ENCODE data around the gene GRB14. TPM values are rescaled to one million over a fixed set of nuclear protein-coding genes. Genes with fewer than 3 reads are reported as not detected.

Gene GRB14
- total RNA-seq, 1 experiment from 2014 or later: 6.3 TPM

- TF ChIP-seq SIN3A (IDR thresholded peaks at IDR 0.05; ENCODE audit: low read depth) (no peak), RAD21 (IDR thresholded peaks at IDR 0.05; ENCODE audit: low read depth) (no peak), EZH2phosphoT487 (IDR thresholded peaks at IDR 0.05; ENCODE audit: borderline replicate concordance) (no peak), ZBTB33 (IDR thresholded peaks at IDR 0.05; ENCODE audit: extremely low read depth, insufficient replicate concordance, low read length) (no peak), MAX (IDR thresholded peaks at IDR 0.05) (no peak), EGR1 (IDR thresholded peaks at IDR 0.05; ENCODE audit: low read depth) (no peak)
Observed at GRCh38 chr2:164593541-164593940, 27.7 kb downstream of the GRB14 start (continued).

GRCh38 chr2:164589522-164589921 lies 31.8 kb downstream of the GRB14 start:
- Histone ChIP-seq H3K27ac (ENCODE audit: low read depth, low read length) (no peak overlapping the region), H3K4me1 (ENCODE audit: control insufficient read depth in 1 of 2, insufficient read depth in 2 of 2, low read length in 2 of 2) (peaks cover 2 to 3% of the 10 kb centered on the region in 2 experiments; a peak in 1 of 4 replicates), H3K4me3 (replicated peaks in 1 of 2; ENCODE audit: low read depth in 1 of 2, low read length in 2 of 2) (no peak overlapping the region), H3K4me2 (ENCODE audit: low read length) (no peak overlapping the region), H3K36me3 (ENCODE audit: control insufficient read depth in 1 of 2, insufficient read depth in 2 of 2, low read length in 2 of 2) (no peaks in the 10 kb centered on the region), H3K27me3 (ENCODE audit: insufficient read depth, low read length) (no peaks in the 10 kb centered on the region), H3K9ac (ENCODE audit: low read length) (no peak overlapping the region), H4K20me1 (ENCODE audit: insufficient read depth) (no peaks in the 10 kb centered on the region), H2AFZ (ENCODE audit: low read depth, low read length, poor library complexity, severe bottlenecking) (no peak overlapping the region), H3K9me2 (ENCODE audit: insufficient read depth) (0 out of 2 replicates have a peak, but pooled peaks cover 3% of the 10 kb centered on the region), H3K79me2 (ENCODE audit: insufficient read depth, low read length) (no peaks in the 10 kb centered on the region), H3K9me3 (ENCODE audit: control insufficient read depth in 1 of 2, insufficient read depth in 1 of 2, low read depth in 1 of 2, low read length in 2 of 2) (no peaks in the 10 kb centered on the region)
- ChIA-PET POLR2A (no interaction called here), RAD21 (ENCODE audit: low non-redundant PET in 1 of 2, low total read pairs in 2 of 2, uncharacterized antibody in 2 of 2, unreplicated experiment in 2 of 2) (no interaction called here), CTCF (interaction anchor here (1.2 kb wide), 1 partner anchor 11 kb away, joined by 3 read pairs; no protein-coding TSS in a partner anchor)
- TF ChIP-seq MAX (IDR thresholded peaks at IDR 0.05) (no peak), EZH2phosphoT487 (IDR thresholded peaks at IDR 0.05; ENCODE audit: borderline replicate concordance) (no peak), YY1 (IDR thresholded peaks at IDR 0.05; ENCODE audit: extremely low read depth, insufficient replicate concordance, low read depth, low read length) (no peak), JUND (IDR thresholded peaks at IDR 0.05) (no peak), ZNF274 (IDR thresholded peaks at IDR 0.05; ENCODE audit: low read depth, low read length) (no peak), CEBPB (IDR thresholded peaks at IDR 0.05; ENCODE audit: low read depth) (no peak), FOSL1 (IDR thresholded peaks at IDR 0.05; ENCODE audit: low read depth) (no peak), EGR1 (IDR thresholded peaks at IDR 0.05; ENCODE audit: low read depth) (no peak), POLR2AphosphoS5 (IDR thresholded peaks at IDR 0.05; ENCODE audit: low read depth, low read length) (no peak), SP1 (IDR thresholded peaks at IDR 0.05; ENCODE audit: low read depth) (no peak)
- no peak for ATAC-seq
- BruUV-seq (replicated peaks): no TSS peak
- DNase-seq (ENCODE audit: low read depth, low spot score): no peak
- intact Hi-C loops (cut with micrococcal nuclease): no loop called here

Measured in HCT116 (cell line).